ENCODE data around the gene KIF13A. TPM values are rescaled to one million over a fixed set of nuclear protein-coding genes. Genes with fewer than 3 reads are reported as not detected.

KIF13A gene
- total RNA-seq, 1 donor from 2014 or later: 38.4 TPM

- no peak overlapping the region for H3K9ac ChIP-seq (ENCODE audit: low read length)
- H3K36me3 ChIP-seq (ENCODE audit: insufficient read depth, low read length): no peaks in the 10 kb centered on the region
- H3K27ac ChIP-seq (ENCODE audit: low read depth, low read length): no peak overlapping the region
- H3K9me3 ChIP-seq (ENCODE audit: insufficient read depth, low read depth, low read length): no peaks in the 10 kb centered on the region
- FAIRE-seq (no peak), DNase-seq (ENCODE audit: low read depth) (no peak)
- Mint-ChIP-seq H3K9me3 (ENCODE audit: unreplicated experiment) (no peaks in the 10 kb centered on the region), H3K27ac (ENCODE audit: unreplicated experiment) (no peak overlapping the region), H3K27me3 (ENCODE audit: low read depth, unreplicated experiment) (no peaks in the 10 kb centered on the region), H3K4me3 (ENCODE audit: unreplicated experiment) (no peak overlapping the region), H3K4me1 (ENCODE audit: low read depth, unreplicated experiment) (peaks cover 6% of the 10 kb centered on the region), H3K36me3 (ENCODE audit: low read depth, unreplicated experiment) (no peaks in the 10 kb centered on the region)
- TF ChIP-seq EZH2 (IDR thresholded peaks at IDR 0.05; ENCODE audit: insufficient read depth, low read length) (no peak), CTCF (IDR thresholded peaks at IDR 0.05; ENCODE audit: insufficient read depth, low read depth, low read length) (no peak)
- no peak overlapping the region for H3K4me3 ChIP-seq (ENCODE audit: insufficient read depth, low read depth, low read length)
- H2AFZ ChIP-seq (ENCODE audit: low read depth, low read length): no peak overlapping the region
- H4K20me1 ChIP-seq (ENCODE audit: insufficient read depth, low read length): no peaks in the 10 kb centered on the region
- no peaks in the 10 kb centered on the region for H3K79me2 ChIP-seq (ENCODE audit: insufficient read depth, low read length)
- H3K4me1 ChIP-seq (ENCODE audit: insufficient read depth, low read length): peaks cover 5% of the 10 kb centered on the region
- no peaks in the 10 kb centered on the region for H3K27me3 ChIP-seq (ENCODE audit: insufficient read depth, low read length)
- no peak overlapping the region for H3K4me2 ChIP-seq (ENCODE audit: low read length)
Observed at GRCh38 chr6:18004256-18004985, 17.0 kb upstream of the KIF13A start.

GRCh38 chr6:17999425-17999824 lies 12.0 kb upstream of the KIF13A start:
- Histone ChIP-seq H3K79me2 (ENCODE audit: insufficient read depth, low read length) (no peaks in the 10 kb centered on the region), H4K20me1 (ENCODE audit: insufficient read depth, low read length) (no peaks in the 10 kb centered on the region), H3K4me2 (ENCODE audit: low read length) (no peak overlapping the region), H3K9ac (ENCODE audit: low read length) (no peak overlapping the region), H3K4me3 (ENCODE audit: insufficient read depth, low read depth, low read length) (no peak overlapping the region), H3K27me3 (ENCODE audit: insufficient read depth, low read length) (no peaks in the 10 kb centered on the region), H2AFZ (ENCODE audit: low read depth, low read length) (no peak overlapping the region), H3K4me1 (ENCODE audit: insufficient read depth, low read length) (no peaks in the 10 kb centered on the region), H3K27ac (ENCODE audit: low read depth, low read length) (no peak overlapping the region), H3K36me3 (ENCODE audit: insufficient read depth, low read length) (no peaks in the 10 kb centered on the region), H3K9me3 (ENCODE audit: insufficient read depth, low read depth, low read length) (no peaks in the 10 kb centered on the region)
- peaks cover 2% of the 10 kb centered on the region for H3K4me1 Mint-ChIP-seq (ENCODE audit: low read depth, unreplicated experiment)
- DNase-seq (ENCODE audit: low read depth): no peak
- no peak overlapping the region for H3K4me3 Mint-ChIP-seq (ENCODE audit: unreplicated experiment)
- H3K27me3 Mint-ChIP-seq (ENCODE audit: low read depth, unreplicated experiment): peaks cover 2% of the 10 kb centered on the region
- H3K27ac Mint-ChIP-seq (ENCODE audit: unreplicated experiment): no peak overlapping the region
- TF ChIP-seq CTCF (IDR thresholded peaks at IDR 0.05; ENCODE audit: insufficient read depth, low read depth, low read length): no peak
- TF ChIP-seq EZH2 (IDR thresholded peaks at IDR 0.05; ENCODE audit: insufficient read depth, low read length): no peak
- no peak for FAIRE-seq
- no peaks in the 10 kb centered on the region for H3K36me3 Mint-ChIP-seq (ENCODE audit: low read depth, unreplicated experiment)
- no peaks in the 10 kb centered on the region for H3K9me3 Mint-ChIP-seq (ENCODE audit: unreplicated experiment)

DNA sequence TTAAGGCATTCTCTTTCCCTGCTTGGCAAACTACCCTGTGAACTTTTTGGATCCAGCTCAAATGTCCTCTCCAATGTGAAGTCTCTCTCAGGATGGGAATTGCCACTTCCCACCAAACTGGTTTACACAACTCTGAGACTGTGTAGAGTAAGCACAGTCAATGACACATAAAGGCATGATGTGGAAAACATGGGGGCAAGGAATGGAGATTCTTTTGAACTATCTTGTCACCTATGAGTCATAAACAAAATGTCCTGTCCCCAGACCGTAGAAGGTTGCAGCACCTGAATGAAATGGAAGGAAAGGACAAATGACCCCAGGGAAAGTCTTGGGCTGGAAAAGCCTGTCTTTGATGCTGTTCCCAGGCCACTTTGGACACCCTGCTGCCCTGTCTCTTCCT lies 11.0 kb upstream of the KIF13A start:
- Histone ChIP-seq H3K4me2 (ENCODE audit: low read length) (no peak overlapping the region), H3K27me3 (ENCODE audit: insufficient read depth, low read length) (no peaks in the 10 kb centered on the region), H3K79me2 (ENCODE audit: insufficient read depth, low read length) (no peaks in the 10 kb centered on the region), H3K9ac (ENCODE audit: low read length) (no peak overlapping the region), H3K4me3 (ENCODE audit: insufficient read depth, low read depth, low read length) (no peak overlapping the region), H3K9me3 (ENCODE audit: insufficient read depth, low read depth, low read length) (no peaks in the 10 kb centered on the region), H3K36me3 (ENCODE audit: insufficient read depth, low read length) (no peaks in the 10 kb centered on the region), H3K27ac (ENCODE audit: low read depth, low read length) (no peak overlapping the region), H4K20me1 (ENCODE audit: insufficient read depth, low read length) (no peaks in the 10 kb centered on the region), H3K4me1 (ENCODE audit: insufficient read depth, low read length) (peaks cover 4% of the 10 kb centered on the region), H2AFZ (ENCODE audit: low read depth, low read length) (no peak overlapping the region)
- TF ChIP-seq EZH2 (IDR thresholded peaks at IDR 0.05; ENCODE audit: insufficient read depth, low read length) (no peak), CTCF (IDR thresholded peaks at IDR 0.05; ENCODE audit: insufficient read depth, low read depth, low read length) (no peak)
- Mint-ChIP-seq H3K27me3 (ENCODE audit: low read depth, unreplicated experiment) (peaks cover 2% of the 10 kb centered on the region), H3K4me1 (ENCODE audit: low read depth, unreplicated experiment) (peaks cover 7% of the 10 kb centered on the region), H3K4me3 (ENCODE audit: unreplicated experiment) (no peak overlapping the region), H3K9me3 (ENCODE audit: unreplicated experiment) (no peaks in the 10 kb centered on the region), H3K27ac (ENCODE audit: unreplicated experiment) (no peak overlapping the region), H3K36me3 (ENCODE audit: low read depth, unreplicated experiment) (no peaks in the 10 kb centered on the region)
- no peak for FAIRE-seq
- DNase-seq (ENCODE audit: low read depth): no peak
